ENCODE data around the gene DACH2.

DACH2 gene

GRCh38 chrX:86747091-86747490 lies 598.8 kb downstream of the DACH2 start:
- Histone ChIP-seq H3K9me3 (ENCODE audit: insufficient read depth, low read depth, low read length) (no peaks in the 10 kb centered on the region), H3K4me2 (ENCODE audit: low read depth, low read length, poor library complexity, severe bottlenecking) (no peak overlapping the region), H3F3A (ENCODE audit: low read depth) (no peaks in the 10 kb centered on the region), H3K9me2 (replicated peaks; ENCODE audit: low read depth, low read length) (no peaks in the 10 kb centered on the region), H3K4me1 (ENCODE audit: insufficient read depth, low read length, poor library complexity, severe bottlenecking) (no peaks in the 10 kb centered on the region), H3K9ac (ENCODE audit: low read depth, low read length, poor library complexity, severe bottlenecking) (no peak overlapping the region), H3K79me2 (ENCODE audit: insufficient read depth, low read length) (no peaks in the 10 kb centered on the region), H3K27me3 (ENCODE audit: insufficient read depth, low read length, poor library complexity, severe bottlenecking) (no peaks in the 10 kb centered on the region), H4K20me1 (ENCODE audit: insufficient read depth, low read length, poor library complexity, severe bottlenecking) (no peaks in the 10 kb centered on the region), H3K36me3 (ENCODE audit: insufficient read depth, low read length) (no peaks in the 10 kb centered on the region), H2AFZ (ENCODE audit: low read length) (no peak overlapping the region), H3K4me3 (ENCODE audit: low read length, poor library complexity, severe bottlenecking) (no peak overlapping the region)
- TF ChIP-seq CTCF (conservative IDR thresholded peaks at IDR 0.05; ENCODE audit: low read length) (no peak), EZH2phosphoT487 (IDR thresholded peaks at IDR 0.05; ENCODE audit: borderline replicate concordance) (no peak)

- no peak overlapping the region for H3K4me3 ChIP-seq (ENCODE audit: low read length, poor library complexity, severe bottlenecking)
These were observed 657.0 kb downstream of the DACH2 start for GRCh38 chrX:86805241-86805640.

DNA sequence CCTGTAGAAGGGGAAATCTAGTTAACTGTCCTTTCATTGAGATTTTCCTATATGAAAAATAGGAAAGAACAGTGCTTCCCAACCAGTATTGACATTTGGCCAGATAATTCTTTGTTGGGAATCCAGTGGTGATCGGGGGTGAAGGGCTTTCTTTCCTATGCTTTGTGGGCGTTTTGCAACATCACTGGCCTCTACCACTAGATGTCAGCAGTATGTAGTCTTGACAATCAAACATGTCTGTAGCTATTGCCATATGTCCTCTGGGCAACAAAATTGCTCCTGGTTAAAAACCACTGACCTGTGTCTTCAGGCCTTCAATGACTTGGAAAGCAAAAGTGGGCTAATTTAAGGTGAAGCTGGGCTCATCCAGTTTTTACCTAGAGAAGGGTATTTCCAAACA lies 658.5 kb downstream of the DACH2 start:
- Histone ChIP-seq H3K9ac (ENCODE audit: low read depth, low read length, poor library complexity, severe bottlenecking) (no peak overlapping the region), H3K27me3 (ENCODE audit: insufficient read depth, low read length, poor library complexity, severe bottlenecking) (no peaks in the 10 kb centered on the region), H2AFZ (ENCODE audit: low read length) (no peak overlapping the region), H3K4me3 (ENCODE audit: low read length, poor library complexity, severe bottlenecking) (no peak overlapping the region), H3K4me2 (ENCODE audit: low read depth, low read length, poor library complexity, severe bottlenecking) (no peak overlapping the region), H3K79me2 (ENCODE audit: insufficient read depth, low read length) (no peaks in the 10 kb centered on the region), H4K20me1 (ENCODE audit: insufficient read depth, low read length, poor library complexity, severe bottlenecking) (no peaks in the 10 kb centered on the region), H3K9me3 (ENCODE audit: insufficient read depth, low read depth, low read length) (no peaks in the 10 kb centered on the region), H3K9me2 (replicated peaks; ENCODE audit: low read depth, low read length) (no peaks in the 10 kb centered on the region), H3K4me1 (ENCODE audit: insufficient read depth, low read length, poor library complexity, severe bottlenecking) (no peaks in the 10 kb centered on the region), H3F3A (ENCODE audit: low read depth) (no peaks in the 10 kb centered on the region), H3K36me3 (ENCODE audit: insufficient read depth, low read length) (no peaks in the 10 kb centered on the region)
- TF ChIP-seq EZH2phosphoT487 (IDR thresholded peaks at IDR 0.05; ENCODE audit: borderline replicate concordance) (no peak), CTCF (conservative IDR thresholded peaks at IDR 0.05; ENCODE audit: low read length) (peak; percentile 43)

More at GRCh38 chrX:86805241-86805640, 657.0 kb downstream of the DACH2 start:
- H2AFZ ChIP-seq (ENCODE audit: low read length) = no peak overlapping the region
- H3K4me1 ChIP-seq (ENCODE audit: insufficient read depth, low read length, poor library complexity, severe bottlenecking) = no peaks in the 10 kb centered on the region
- no peaks in the 10 kb centered on the region for H3K79me2 ChIP-seq (ENCODE audit: insufficient read depth, low read length)
- H3K9me3 ChIP-seq (ENCODE audit: insufficient read depth, low read depth, low read length) = no peaks in the 10 kb centered on the region
- no peaks in the 10 kb centered on the region for H3K36me3 ChIP-seq (ENCODE audit: insufficient read depth, low read length)
- no peak overlapping the region for H3K4me2 ChIP-seq (ENCODE audit: low read depth, low read length, poor library complexity, severe bottlenecking)
- H3K9me2 ChIP-seq (replicated peaks; ENCODE audit: low read depth, low read length) = no peaks in the 10 kb centered on the region
- no peak overlapping the region for H3K9ac ChIP-seq (ENCODE audit: low read depth, low read length, poor library complexity, severe bottlenecking)
- H3K27me3 ChIP-seq (ENCODE audit: insufficient read depth, low read length, poor library complexity, severe bottlenecking) = no peaks in the 10 kb centered on the region
- TF ChIP-seq EZH2phosphoT487 (IDR thresholded peaks at IDR 0.05; ENCODE audit: borderline replicate concordance) = no peak
- TF ChIP-seq CTCF (conservative IDR thresholded peaks at IDR 0.05; ENCODE audit: low read length) = no peak
- H4K20me1 ChIP-seq (ENCODE audit: insufficient read depth, low read length, poor library complexity, severe bottlenecking) = no peaks in the 10 kb centered on the region
- H3F3A ChIP-seq (ENCODE audit: low read depth) = no peaks in the 10 kb centered on the region

Data from Loucy (cell line).